ENCODE measurements around the gene LHFPL3.

DNA sequence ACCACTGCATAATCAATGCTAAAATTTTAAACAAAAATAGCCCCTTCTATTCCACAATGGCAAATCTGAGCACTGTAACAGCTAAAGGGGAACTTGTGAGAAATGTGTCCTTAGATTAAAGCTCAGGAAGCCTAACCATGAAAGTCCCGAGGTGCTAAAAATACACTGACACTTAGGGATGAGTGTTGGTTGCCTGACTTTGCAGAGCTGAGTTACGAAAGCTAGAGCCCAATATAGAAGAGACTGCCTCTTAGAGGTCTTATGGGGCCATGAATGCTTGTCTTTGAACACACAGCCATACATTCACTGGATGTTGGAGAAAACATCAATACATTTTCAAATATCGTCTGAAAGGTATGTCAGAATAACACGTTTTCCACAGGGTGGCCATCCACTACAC lies 209.7 kb downstream of the LHFPL3 start:
- TF ChIP-seq, protein P1, sequence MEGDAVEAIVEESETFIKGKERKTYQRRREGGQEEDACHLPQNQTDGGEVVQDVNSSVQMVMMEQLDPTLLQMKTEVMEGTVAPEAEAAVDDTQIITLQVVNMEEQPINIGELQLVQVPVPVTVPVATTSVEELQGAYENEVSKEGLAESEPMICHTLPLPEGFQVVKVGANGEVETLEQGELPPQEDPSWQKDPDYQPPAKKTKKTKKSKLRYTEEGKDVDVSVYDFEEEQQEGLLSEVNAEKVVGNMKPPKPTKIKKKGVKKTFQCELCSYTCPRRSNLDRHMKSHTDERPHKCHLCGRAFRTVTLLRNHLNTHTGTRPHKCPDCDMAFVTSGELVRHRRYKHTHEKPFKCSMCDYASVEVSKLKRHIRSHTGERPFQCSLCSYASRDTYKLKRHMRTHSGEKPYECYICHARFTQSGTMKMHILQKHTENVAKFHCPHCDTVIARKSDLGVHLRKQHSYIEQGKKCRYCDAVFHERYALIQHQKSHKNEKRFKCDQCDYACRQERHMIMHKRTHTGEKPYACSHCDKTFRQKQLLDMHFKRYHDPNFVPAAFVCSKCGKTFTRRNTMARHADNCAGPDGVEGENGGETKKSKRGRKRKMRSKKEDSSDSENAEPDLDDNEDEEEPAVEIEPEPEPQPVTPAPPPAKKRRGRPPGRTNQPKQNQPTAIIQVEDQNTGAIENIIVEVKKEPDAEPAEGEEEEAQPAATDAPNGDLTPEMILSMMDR (IDR thresholded peaks at IDR 0.05; ENCODE audit: insufficient read depth, low read length): no peak
- no peak for TF ChIP-seq POLR2AphosphoS5 (IDR thresholded peaks at IDR 0.05; ENCODE audit: low read depth)
- no peak for TF ChIP-seq GABPA (IDR thresholded peaks at IDR 0.05; ENCODE audit: low read depth)
- TF ChIP-seq, protein P2, sequence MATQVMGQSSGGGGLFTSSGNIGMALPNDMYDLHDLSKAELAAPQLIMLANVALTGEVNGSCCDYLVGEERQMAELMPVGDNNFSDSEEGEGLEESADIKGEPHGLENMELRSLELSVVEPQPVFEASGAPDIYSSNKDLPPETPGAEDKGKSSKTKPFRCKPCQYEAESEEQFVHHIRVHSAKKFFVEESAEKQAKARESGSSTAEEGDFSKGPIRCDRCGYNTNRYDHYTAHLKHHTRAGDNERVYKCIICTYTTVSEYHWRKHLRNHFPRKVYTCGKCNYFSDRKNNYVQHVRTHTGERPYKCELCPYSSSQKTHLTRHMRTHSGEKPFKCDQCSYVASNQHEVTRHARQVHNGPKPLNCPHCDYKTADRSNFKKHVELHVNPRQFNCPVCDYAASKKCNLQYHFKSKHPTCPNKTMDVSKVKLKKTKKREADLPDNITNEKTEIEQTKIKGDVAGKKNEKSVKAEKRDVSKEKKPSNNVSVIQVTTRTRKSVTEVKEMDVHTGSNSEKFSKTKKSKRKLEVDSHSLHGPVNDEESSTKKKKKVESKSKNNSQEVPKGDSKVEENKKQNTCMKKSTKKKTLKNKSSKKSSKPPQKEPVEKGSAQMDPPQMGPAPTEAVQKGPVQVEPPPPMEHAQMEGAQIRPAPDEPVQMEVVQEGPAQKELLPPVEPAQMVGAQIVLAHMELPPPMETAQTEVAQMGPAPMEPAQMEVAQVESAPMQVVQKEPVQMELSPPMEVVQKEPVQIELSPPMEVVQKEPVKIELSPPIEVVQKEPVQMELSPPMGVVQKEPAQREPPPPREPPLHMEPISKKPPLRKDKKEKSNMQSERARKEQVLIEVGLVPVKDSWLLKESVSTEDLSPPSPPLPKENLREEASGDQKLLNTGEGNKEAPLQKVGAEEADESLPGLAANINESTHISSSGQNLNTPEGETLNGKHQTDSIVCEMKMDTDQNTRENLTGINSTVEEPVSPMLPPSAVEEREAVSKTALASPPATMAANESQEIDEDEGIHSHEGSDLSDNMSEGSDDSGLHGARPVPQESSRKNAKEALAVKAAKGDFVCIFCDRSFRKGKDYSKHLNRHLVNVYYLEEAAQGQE (IDR thresholded peaks at IDR 0.05; ENCODE audit: insufficient replicate concordance, low read depth): no peak
- TF ChIP-seq SPI1 (IDR thresholded peaks at IDR 0.05; ENCODE audit: borderline replicate concordance, low read depth): no peak
